HG03095 (cell line): ENCODE measurements around the gene DTNBP1.

ENCODE experiments used
- ATAC-seq: cut with Tn5 transposase; IDR thresholded peaks from one replicate; pipeline ENCODE4 v1.9.1; 2021; ENCODE audit warnings: moderate library complexity; ENCODE audit not compliant: unreplicated experiment

Gene DTNBP1, protein sequence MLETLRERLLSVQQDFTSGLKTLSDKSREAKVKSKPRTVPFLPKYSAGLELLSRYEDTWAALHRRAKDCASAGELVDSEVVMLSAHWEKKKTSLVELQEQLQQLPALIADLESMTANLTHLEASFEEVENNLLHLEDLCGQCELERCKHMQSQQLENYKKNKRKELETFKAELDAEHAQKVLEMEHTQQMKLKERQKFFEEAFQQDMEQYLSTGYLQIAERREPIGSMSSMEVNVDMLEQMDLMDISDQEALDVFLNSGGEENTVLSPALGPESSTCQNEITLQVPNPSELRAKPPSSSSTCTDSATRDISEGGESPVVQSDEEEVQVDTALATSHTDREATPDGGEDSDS

DNA sequence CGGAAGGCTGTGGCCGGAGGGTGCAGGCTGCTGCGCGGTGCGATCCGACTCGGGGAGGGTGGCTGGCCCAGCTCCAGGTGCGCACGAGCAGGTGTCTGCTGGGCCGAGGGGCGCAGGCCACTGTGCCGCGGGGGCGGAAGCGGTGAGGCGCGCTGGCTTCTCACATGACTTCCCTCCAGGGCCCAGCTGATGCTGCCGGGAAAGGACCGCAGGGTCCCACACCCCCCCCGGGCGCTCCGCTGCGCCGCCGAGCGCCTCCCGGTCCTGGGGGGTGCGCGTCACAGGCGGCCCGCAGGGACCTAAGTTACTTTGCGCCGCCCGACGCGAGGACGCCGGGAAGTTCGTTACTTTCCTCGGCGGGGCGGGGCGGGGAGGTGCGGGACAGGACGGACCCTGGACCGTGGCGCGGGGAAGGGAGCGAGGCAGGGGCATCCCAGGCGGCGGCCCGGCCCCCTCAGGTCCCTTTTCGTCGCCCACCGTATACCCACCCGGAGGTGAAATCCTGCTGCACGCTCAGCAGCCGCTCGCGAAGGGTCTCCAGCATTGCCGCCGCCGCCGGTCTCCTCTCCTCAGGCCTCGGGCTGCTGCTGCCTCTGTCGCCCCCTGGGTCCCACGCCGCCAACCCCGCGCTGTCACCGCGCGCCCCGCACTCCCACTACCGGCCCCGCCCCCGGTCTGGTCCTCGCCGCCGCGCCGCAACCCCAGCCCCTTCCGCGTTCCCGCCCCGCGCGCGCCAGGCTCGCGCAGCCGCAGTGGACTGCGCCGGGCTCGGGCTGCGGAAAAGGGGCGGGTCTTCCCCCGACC lies at the start of gene DTNBP1:
Gene DTNBP1 (minus strand): TSS at position 703 of the 804 bp plus-strand sequence. CDS start 159 bp downstream, at position 544.
- ATAC-seq = peak; percentile 65

DNA sequence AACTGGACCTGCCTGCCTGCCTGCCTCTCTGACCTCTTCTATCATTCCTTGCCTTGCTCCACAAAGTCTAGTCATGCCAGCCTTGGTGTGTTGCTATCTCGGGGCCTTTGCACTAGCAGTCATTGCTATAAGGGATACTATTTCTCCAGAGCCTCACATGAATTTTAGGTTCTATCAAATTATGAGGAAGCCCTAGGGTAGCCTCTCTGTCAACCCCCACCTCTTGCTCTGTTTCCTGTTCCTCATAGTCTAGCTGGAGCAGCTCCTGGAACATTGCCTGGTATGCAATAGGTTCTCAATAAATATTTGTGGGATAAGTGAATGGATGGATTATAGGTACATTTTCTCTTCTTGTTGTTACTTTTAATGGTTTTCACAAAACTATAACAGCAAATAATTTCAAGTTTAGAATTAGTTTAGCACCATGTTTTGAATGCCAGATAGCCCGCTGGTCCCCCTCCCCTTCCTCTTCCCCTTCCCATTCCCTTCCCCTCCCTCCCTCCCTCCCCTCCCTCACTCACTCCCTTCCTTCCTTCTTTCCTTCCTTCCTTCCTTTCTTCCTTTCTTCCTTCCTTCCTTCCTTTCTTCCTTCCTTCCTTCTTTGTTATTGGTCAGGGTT lies 46.9 kb upstream of the DTNBP1 start:
- ATAC-seq = no peak

DNA sequence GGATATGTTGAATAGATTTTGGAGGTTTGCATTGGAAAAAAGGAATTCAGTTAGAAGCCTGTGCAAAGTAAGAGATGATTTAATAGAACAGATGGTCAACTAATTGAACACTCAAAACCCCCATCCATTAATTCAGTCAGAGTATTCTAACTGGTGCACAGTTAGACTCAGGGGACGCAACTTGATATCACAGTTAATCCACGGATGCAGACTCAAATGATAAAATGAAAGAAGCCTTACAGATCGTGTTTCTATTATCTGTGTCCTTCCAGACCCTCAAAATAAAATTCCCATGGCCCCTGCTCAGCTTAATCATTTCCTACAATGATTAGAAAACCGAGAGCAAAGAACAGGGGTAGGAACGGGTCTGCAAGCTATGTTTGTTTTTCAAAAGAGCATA lies 45.4 kb upstream of the DTNBP1 start:
- no peak for ATAC-seq

DNA sequence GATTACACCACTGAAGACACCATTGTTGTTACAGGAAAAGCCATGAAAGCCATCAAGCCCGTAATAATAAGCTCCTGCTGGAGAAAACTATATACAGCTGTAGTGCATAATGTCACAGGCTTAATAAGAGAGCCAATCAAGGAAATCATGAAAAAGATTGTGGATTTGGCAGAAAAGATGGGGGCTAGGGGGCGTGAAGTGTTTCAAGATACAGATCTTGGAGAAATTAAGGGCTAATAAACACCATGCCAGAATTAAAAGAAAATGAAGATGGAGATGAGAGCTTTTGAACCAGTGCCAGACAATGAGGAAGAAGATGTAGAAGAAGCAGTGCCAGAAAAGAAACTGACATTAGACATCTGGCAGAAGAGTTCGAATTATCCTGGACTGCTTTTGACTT lies 43.2 kb upstream of the DTNBP1 start:
- ATAC-seq = no peak

DNA sequence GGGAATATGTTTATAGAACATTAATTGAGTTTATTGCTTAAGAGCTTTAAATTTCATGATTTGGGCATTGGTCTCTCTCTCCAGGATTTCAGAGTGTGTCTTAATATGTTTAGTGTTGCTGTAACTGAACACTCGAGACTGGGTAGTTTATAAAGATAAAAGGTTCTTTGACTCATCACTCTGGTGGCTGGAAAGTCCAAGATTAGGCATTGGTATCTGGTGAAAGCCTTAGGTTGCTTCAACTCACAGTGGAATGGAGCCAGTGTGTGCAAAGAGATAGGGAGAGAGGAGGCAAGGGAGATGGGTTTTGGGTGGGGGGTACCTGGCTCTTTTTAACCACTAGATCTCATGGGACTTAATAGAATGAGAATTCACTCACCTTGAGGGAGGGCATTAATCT lies 35.6 kb upstream of the DTNBP1 start:
- ATAC-seq = no peak

DNA sequence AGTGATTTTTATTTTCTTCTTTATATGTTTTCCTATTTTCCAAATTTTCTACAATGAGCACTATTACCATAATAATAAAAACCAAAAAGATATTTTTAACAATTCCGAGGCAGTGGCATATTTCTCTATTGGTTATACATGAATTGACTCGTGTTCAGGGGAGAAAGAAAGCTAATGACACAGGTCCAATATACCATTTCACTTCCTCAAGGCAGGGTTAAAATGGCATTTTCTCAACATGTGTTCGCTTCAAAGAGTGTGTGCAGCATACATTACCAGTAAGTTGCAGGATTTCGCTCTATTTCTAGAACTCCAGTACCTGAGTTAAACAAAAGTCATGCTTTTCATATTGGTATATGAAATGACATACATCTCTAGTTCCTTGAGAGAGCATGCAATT lies 35.1 kb upstream of the DTNBP1 start:
- no peak for ATAC-seq

DNA sequence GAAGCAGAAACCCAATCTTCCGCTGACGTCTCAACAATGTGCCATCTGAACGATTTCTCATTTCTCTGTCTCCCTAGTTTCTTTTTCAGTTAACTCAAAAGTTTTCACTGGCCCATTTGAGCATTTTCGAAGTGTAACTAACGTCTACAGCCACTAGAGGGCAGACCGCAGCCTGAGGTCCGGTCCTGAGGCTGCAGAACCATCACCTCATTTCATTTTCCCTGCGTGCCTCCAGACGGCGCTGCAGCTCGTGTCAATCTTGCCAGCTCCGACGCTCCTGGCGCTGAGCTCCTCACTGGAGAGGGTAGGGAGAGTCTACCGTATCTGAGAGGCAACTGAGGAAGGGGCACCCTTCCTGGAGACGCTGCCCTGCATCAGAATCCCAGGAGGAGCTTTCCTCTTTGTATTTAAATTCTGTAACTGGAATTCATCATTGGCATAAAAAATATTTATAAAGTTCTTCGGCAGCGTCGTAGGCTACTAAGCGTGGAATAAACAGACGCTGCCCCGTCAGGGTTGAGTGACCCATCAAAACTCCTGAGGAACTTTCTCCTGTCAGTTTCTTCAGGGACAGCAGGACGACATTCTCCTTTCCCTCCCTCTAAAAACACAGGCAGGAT lies 28.5 kb upstream of the DTNBP1 start:
- ATAC-seq = peak; percentile 89

DNA sequence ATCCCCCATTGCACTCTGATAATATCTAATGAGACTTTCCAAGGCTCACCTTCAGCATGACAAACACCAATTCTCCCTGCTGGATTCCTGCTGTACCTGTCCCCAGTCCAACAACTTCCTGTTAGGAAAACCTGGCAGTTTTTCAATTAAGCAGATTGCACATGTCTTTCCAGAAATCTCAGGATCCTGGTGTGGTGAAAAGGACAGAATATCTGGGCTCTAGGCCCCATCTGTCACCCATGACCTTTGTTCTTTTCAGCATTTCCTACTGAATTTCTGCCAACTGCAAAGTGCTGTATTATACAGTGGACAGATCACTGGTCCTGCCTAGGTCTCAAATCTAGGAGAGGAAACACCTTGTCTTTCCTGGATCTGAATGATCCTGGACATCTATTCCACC lies 27.7 kb upstream of the DTNBP1 start:
- ATAC-seq = no peak

DNA sequence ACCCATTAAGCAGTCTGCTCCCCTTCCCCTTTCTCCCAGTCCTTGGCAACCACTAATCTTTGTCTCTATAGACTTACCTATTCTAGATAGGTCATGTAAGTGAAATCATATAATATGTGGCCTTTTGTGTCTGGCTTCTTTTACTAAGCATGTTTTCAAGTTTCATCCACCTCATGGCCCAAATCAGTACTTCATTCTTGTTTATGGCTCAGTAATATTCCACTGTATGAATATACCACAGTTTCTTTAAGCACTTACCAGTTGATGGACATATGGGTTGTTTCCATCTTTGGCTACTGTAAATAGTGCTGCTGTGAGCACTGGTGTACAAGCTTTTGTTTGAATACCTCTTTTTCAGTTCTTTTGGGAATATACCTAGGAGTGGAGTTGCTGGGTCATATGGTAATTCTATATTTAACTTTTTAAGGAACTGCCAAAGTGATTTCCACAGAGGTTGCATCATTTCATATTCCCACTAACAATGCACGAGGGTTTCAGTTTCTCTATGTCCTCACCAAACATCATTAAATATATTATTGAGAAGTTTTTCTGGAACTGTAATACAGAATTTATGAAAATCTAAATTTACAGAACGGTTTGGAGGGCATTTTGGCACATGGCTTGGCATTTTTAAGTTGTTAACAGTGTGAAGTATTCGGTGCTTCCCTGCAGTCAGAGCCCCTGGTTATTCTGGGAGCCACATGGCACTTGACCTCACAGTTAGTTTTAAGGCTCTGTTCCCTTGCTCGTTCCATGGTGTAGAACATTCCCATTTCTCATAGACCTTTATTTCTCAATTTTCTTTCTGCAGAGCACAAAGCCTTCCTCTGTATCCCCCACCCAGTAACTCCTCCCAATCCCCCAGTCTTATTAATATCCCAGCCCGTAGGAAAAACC lies 27.0 kb upstream of the DTNBP1 start:
- no peak for ATAC-seq

DNA sequence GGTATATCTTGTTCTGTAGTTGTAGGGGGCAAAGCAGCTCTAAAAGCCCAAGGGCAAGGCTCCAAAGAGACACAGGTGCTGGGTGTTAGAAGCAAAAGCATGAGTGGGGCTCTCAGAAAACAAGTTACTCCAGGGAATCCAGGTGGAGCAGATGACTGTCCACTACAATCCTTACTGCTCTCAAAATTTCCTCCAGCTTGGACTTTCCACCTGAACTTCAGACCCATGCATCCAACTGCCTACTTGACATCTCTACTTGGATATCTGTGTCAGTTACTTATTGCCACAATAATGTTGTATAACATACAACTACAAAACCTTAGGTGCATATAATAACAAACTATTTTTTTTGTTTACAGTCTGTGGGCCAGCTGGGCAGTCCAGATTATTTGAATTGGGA lies 22.8 kb upstream of the DTNBP1 start:
- ATAC-seq = no peak

DNA sequence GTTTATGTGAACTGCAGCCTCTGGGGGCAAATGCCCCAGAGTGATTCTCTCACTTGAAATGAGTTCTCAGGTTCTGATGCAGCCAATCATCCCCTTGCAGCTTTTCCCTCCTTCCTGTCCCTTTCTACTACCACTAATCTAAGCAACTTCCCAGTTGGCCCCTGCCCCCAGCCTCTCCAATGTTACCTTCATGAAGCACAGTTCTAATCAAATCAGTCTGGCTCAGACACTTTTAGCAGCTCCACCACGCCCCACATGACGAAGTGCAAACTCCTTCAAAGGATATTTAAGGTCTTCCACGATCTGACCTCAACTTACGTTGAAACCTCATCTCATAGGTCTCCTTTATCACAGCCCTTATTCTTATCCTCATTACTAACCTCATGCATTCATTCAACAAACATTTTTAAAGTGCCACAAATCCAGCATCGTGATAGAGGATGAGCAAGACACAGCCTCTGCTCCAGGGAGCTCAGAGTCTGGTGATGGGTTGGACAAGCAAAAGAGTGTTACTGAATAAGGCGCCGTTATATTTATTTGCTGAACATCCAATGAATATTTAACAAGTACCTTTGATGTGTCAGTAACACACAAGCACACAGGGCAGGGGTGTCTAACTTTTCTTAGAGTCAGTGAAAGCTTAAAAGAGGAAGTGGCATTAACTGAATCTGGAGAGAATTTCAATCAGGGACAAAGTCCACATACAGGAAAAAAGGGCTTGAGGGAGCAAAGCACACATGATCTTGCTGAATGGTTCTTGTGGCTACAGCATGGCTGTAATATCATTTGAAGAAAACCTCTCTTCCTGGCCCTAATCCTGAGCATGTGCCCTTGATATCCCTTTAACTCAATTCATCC lies 20.4 kb upstream of the DTNBP1 start:
- ATAC-seq = no peak

DNA sequence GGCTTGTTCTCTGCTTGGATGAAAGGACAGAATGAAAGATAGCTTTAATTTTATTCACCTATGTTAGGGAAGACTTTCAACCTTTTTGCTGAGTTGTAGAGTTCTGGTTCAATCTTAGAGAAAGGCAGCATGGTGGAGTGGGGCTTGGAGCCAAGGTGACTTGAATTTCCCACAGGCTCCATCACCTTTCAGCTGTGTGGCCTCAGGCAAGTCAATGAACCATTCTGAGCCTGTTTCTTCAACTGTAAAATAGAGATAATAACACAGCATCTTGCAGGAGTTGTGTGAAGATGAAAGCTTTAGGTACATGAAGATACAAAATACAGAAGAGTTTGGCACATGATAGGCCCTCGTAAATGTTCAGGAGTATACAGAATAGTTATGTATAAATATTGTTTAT lies 19.1 kb upstream of the DTNBP1 start:
- no peak for ATAC-seq

DNA sequence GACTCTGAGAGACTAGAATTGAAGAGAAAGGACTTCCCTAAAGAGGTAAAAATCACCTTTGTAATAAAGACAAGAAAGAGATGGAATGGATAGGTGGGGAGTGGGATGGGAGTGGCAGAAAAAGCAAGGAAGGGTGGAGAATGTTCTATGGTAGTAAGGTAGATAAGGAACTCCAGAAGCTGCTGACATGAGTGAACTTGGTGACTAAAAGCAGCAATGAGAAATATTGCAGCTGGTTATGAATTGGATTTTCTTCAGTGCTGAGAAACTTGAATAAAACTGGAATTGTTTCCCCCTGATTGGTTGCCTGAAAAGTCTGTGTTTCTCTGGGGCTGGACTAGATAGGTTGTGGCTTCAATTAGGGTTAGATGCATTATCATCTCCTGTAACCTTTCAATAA lies 15.7 kb upstream of the DTNBP1 start:
- ATAC-seq = no peak

DNA sequence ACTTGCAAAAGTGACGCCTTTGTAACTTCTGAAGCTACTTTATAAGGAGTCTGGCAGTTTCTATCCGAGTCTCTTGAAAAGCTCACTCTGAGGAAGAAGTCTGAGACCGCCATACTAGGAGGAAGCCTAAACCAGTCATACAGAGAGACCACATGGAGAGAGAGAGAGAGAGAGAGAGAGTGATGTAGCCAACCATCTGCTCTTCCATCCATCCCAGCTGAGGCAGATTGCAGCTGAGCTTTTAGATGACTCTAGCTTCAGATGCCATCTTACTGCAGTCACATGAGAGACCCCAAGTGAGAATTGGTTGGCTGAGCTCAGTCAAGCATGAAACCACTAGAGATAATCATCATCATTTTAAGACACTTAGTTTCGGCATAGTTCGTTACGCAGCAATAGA lies 15.0 kb upstream of the DTNBP1 start:
- ATAC-seq = no peak

DNA sequence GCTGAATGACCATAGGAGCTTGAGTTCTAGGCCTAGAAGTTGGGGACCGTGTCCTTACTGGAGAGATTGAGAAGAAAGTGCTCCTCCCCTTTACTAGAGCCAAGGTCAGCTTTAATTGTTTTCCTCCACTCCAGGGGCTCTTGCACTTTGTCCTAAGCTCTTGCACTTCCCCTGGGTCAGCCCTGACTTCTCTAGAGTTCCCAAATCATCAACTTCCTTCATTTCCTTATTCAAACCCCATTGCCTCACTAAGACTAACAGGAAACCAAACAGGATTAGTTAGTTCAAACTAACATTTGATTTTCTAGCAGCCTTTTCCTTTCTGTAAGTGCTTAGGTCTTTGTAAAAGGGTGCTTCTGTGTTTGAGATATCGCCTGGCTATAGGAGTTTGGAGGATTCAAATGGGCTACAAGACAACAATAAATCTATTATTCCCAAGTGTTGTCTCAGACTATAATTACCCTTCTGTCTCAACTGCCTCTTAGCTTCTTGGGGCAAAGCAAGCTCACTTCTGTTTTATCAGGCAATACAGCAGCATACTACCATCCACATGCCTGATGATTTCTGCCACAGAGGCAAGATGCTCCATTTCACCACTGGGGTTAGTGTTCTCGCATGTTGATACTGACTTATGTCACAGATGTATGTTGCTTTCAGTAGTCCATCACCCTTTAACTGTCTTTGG lies 12.8 kb upstream of the DTNBP1 start:
- no peak for ATAC-seq

DNA sequence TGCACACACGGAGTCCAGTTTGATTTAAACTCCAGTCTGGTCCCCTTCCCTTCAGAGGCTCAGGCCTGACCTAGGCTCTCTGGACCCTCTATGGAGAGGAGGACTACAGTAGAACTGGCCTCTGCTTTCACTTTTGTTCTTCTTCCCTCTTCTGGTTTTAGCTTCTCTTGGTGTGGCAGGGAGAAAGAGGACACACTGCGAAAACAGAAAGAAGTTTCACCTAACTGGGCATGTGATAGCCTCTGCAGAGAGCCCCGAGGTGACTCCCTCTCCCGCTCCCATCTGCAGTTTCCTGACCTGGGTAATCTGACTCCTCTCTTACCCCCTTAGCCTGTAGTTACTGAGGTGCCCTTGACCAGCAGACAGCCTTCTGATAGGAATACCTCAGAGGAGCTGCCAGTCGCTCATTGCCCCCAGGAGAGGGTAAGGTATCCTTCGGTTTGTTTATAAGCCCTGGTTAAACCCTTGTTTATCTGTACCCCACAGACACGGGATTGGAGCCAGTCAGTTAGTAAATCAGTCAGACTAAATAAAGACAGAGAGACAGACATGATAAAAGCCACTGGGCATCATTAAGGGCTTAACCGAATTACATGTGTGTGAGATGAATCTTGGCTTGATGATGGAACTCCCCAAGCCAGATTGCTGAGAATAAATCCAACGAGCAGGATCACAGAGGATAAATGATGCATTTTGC lies 12.0 kb upstream of the DTNBP1 start:
- no peak for ATAC-seq

DNA sequence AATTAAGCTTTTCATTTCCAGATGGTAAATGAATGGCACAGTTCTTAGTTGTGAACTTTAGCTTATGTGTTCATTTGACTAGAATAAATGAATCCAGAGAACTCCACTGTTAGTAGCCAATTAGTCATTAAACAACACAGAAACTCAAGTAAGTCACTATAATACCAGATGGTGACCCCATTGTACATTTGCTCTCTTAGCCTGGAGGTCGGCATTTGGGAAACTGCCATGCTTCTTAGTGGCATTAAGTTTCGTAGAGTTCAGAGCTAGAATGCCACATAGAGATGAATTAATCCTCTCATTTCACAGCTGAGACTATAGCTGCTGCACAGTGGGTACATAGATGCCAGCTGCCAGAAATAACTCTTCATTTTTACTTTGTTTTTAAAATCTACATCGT lies 10.8 kb upstream of the DTNBP1 start:
- no peak for ATAC-seq

DNA sequence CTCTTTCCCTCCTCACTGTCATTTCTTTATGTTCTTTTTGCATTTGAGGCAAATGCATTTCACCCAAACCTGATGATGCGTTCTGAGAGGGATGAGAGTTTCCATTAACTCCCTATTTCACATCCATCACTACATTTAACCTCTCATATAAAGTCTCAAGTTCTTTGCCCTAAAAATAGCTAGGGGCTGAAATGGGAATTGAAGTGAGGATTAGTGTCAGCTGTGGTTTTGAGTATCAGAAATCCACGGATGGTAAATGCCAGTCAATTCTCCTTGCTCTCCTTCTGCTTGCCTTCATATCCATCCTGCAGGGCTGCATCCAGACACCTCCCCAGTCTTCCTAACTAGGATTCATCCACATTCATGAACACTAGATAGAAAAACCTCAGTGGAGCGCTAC lies 10.0 kb upstream of the DTNBP1 start:
- ATAC-seq = no peak
